Gastroesophageal sphincter (tissue), 4 donors: ENCODE measurements around the gene BAZ2B. TPM values are rescaled to one million over a fixed set of nuclear protein-coding genes. Genes with fewer than 3 reads are reported as not detected.
"Not testable (repeated sequence)": the region's sequence is repeated elsewhere in the genome, so short reads cannot be mapped to it uniquely, and the experiment has no call there.

Experiments used
- ATAC-seq: fragments of 150-250 bp; one replicate; pipeline ENCODE4 v1.9.1; 2016; ENCODE audit warnings: mild to moderate bottlenecking, moderate library complexity
- H3K27ac ChIP-seq, 4 donors: fragments of 200-600 bp; sonication (generic) in 3 of 4; 1 replicate in 3 of 4; 2 replicates in 1 of 4; pipeline ENCODE4 v1.5.1; 2016 to 2019
- H3K27me3 ChIP-seq: fragments of 200-600 bp; sonication (generic); one replicate; pipeline ENCODE4 v1.5.1; 2019
- H3K36me3 ChIP-seq, 2 donors: fragments of 200-600 bp; sonication (generic); one replicate each; pipeline ENCODE4 v1.5.1; 2019; ENCODE audit warnings: control low read depth in 1 of 2
- H3K4me1 ChIP-seq, 3 donors: fragments of 200-600 bp; sonication (generic); 1 replicate in 2 of 3; 2 replicates in 1 of 3; pipeline ENCODE4 v1.5.1; 2016 to 2019; ENCODE audit warnings: control low read depth in 2 of 3
- H3K4me3 ChIP-seq, 2 donors: fragments of 200-600 bp; sonication (generic); one replicate each; pipeline ENCODE4 v1.5.1; 2019; ENCODE audit warnings: mild to moderate bottlenecking in 1 of 2, moderate library complexity in 1 of 2
- H3K9me3 ChIP-seq, 3 donors: fragments of 200-600 bp; sonication (generic); one replicate each; pipeline ENCODE4 v1.5.1; 2017 to 2019; ENCODE audit warnings: control low read depth in 2 of 3
- EP300 ChIP-seq: sonication (generic); formaldehyde crosslinking; IDR thresholded peaks from one replicate; pipeline ENCODE4 v1.6.1; 2017; ENCODE audit warnings: antibody characterized with exemption, mild to moderate bottlenecking
- POLR2A ChIP-seq, 2 donors: fragments of 450-650 bp; IDR thresholded peaks; one replicate each; pipeline ENCODE4 v1.6.1; 2017; ENCODE audit warnings: antibody characterized with exemption in 2 of 2, mild to moderate bottlenecking in 2 of 2, moderate library complexity in 1 of 2
- POLR2AphosphoS5 ChIP-seq: sonication (generic); formaldehyde crosslinking; IDR thresholded peaks from one replicate; pipeline ENCODE4 v1.6.1; 2017; ENCODE audit warnings: antibody characterized with exemption
- WGBS, 2 donors: methylation state at CpG; one replicate each; pipeline ENCODE4 v1.1.5; 2018; ENCODE audit warnings: low coverage in 1 of 2; 5-methylcytosine and 5-hydroxymethylcytosine counted together
- total RNA-seq, 4 donors: library from RNA; depleted of rRNA; stranded (reverse); fragments of >200 nt; gene quantifications; one replicate each; pipeline ENCODE4 v1.1.0, GENCODE V29; 2016
- TF ChIP-seq, protein P1 (sequence below), 4 experiments: fragments of 200-600 bp in 2 of 4; fragments of 450-650 bp in 2 of 4; sonication (generic) in 1 of 4; IDR thresholded peaks; one replicate each; pipeline ENCODE4 v1.5.1; 2017 to 2019; ENCODE audit warnings: antibody characterized with exemption in 4 of 4, mild to moderate bottlenecking in 2 of 4, moderate library complexity in 2 of 4

Gene BAZ2B
- total RNA-seq, 4 donors from 2014 or later, result 77.9 to 198 (median 113) TPM

DNA sequence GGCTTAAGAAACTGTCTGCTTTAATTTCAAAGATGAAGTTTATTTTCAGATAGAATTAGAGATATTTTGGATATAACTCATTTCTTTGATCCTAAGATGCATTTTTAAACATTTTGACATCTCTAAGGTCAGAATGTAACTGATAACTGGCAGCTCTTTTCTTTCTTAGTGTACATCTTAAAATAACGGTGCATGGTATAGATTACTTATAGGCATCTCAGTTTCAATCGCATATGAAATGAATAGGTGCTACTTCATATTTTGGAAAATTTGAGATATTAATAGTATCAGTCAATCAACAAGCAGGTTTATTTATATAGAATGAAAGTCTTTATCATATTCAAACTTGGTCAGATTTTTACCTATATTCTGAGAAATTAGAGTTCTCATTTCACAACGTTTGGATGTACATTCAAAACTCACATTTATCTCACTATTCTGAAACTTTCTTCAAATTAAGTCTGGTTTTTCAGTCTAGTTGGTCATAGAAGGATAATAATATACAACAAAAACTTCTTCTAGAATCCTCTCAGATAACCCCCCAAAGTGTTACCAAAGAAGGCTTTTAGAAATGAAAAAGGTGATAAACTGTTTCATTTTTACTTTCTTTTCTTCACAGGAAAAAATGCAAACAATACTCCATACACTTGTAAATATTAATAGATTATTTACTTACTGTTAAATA lies 207.1 kb downstream of the BAZ2B start:
- Histone ChIP-seq H3K4me3 (no peak overlapping the region), H3K36me3 (peaks cover 0 to 80% of the 10 kb centered on the region in 2 donors), H3K4me1 (no peaks in the 10 kb centered on the region), H3K27me3 (no peaks in the 10 kb centered on the region), H3K27ac (no peak overlapping the region), H3K9me3 (no peaks in the 10 kb centered on the region)
- 74 to 87% methylated on average over 3 of the region's 3 CpGs for WGBS, 2 donors
- no peak for ATAC-seq
- TF ChIP-seq EP300, result no peak
- TF ChIP-seq POLR2AphosphoS5, result no peak
- no peak for TF ChIP-seq POLR2A (IDR thresholded peaks at IDR 0.05)
- TF ChIP-seq, protein P1, sequence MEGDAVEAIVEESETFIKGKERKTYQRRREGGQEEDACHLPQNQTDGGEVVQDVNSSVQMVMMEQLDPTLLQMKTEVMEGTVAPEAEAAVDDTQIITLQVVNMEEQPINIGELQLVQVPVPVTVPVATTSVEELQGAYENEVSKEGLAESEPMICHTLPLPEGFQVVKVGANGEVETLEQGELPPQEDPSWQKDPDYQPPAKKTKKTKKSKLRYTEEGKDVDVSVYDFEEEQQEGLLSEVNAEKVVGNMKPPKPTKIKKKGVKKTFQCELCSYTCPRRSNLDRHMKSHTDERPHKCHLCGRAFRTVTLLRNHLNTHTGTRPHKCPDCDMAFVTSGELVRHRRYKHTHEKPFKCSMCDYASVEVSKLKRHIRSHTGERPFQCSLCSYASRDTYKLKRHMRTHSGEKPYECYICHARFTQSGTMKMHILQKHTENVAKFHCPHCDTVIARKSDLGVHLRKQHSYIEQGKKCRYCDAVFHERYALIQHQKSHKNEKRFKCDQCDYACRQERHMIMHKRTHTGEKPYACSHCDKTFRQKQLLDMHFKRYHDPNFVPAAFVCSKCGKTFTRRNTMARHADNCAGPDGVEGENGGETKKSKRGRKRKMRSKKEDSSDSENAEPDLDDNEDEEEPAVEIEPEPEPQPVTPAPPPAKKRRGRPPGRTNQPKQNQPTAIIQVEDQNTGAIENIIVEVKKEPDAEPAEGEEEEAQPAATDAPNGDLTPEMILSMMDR (IDR thresholded peaks at IDR 0.05), result no peak

- Histone ChIP-seq H3K9me3 (no peaks in the 10 kb centered on the region), H3K36me3 (peaks cover 0 to 63% of the 10 kb centered on the region in 2 donors), H3K4me3 (no peak overlapping the region), H3K27me3 (no peaks in the 10 kb centered on the region), H3K27ac (no peak overlapping the region), H3K4me1 (no peaks in the 10 kb centered on the region)
- no peak for ATAC-seq
- TF ChIP-seq EP300, result no peak
- no peak for TF ChIP-seq POLR2AphosphoS5
- TF ChIP-seq POLR2A (IDR thresholded peaks at IDR 0.05), result no peak
- TF ChIP-seq, protein P1 (IDR thresholded peaks at IDR 0.05), result no peak
- 88 to 95% methylated on average over 2 of the region's 2 CpGs for WGBS, 2 donors
Measured at GRCh38 chr2:159402790-159403189, 213.6 kb downstream of the BAZ2B start.

GRCh38 chr2:159402160-159402559 lies 214.2 kb downstream of the BAZ2B start:
- H3K27ac ChIP-seq, H3K4me3 ChIP-seq, H3K4me1 ChIP-seq, H3K27me3 ChIP-seq, ATAC-seq, H3K9me3 ChIP-seq: not testable (repeated sequence)
- WGBS, 2 donors, result 100% methylated on average over 2 of the region's 5 CpGs; no CpG with 5 or more reads in 1 of the 2 donors
- peaks cover 0 to 61% of the 10 kb centered on the region in 2 donors for H3K36me3 ChIP-seq

DNA sequence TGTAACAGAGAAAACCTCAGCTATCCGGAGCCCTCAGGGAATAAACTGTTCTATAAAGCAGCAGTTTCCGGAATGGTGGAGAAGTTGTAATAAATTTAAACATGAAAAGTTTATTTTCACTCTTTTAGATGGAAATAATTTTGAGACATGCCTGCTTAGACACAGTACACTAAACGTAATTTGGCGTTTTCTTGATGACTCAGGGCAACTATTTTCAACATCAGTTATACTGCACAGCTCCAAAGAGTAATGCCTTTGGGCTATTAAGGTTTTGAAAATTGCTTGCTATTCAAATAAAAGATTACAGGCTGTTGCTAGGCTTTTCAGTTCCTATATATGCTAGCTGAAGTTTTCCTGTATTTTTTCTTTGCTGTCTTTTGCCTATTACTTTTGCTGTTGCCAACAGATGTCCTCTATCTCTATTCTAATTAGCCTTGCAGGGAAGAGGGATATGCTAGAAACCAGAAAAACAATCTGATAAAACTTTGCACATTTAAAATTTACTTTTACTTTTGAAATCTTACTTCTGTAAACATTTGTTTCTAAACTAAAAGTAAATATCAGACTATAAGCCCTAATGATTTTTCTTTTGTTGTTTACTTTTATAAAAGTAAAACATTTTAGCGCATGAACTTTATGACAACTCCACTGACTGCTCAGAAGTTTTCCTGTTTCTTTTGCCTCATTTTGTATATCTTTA lies 216.5 kb downstream of the BAZ2B start:
- H3K36me3 ChIP-seq, result peaks cover 0 to 57% of the 10 kb centered on the region in 2 donors
- H3K4me3 ChIP-seq, result no peak overlapping the region
- no peak for TF ChIP-seq EP300
- TF ChIP-seq, protein P1 (IDR thresholded peaks at IDR 0.05), result no peak
- TF ChIP-seq POLR2AphosphoS5, result no peak
- TF ChIP-seq POLR2A (IDR thresholded peaks at IDR 0.05), result no peak
- H3K27ac ChIP-seq, result no peak overlapping the region
- H3K27me3 ChIP-seq, result no peaks in the 10 kb centered on the region
- no peaks in the 10 kb centered on the region for H3K9me3 ChIP-seq
- no peak for ATAC-seq
- H3K4me1 ChIP-seq, result no peaks in the 10 kb centered on the region
- WGBS, 2 donors, result 63 to 76% methylated on average over 5 of the region's 5 CpGs

DNA sequence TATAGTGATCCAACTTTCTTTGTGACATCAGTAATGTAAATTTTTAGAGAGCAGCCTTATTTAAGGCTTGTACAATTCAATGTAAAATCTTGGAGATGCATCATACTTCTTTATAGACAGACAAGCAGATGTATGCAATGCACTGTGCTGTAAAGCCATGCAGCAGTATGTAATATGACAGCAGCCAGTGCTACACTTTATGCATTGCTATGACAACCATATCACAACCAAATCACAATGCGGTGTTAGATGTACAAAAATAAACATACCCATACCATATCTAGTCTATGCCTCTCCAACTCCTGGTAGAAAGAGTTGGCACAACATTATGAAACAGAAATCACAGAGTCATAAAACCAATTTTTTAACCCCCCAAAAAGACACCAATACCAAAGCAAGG lies 219.5 kb downstream of the BAZ2B start:
- Histone ChIP-seq H3K27ac (no peak overlapping the region), H3K27me3 (no peaks in the 10 kb centered on the region), H3K36me3 (peaks cover 0 to 57% of the 10 kb centered on the region in 2 donors), H3K4me3 (no peak overlapping the region), H3K9me3 (no peaks in the 10 kb centered on the region), H3K4me1 (no peaks in the 10 kb centered on the region)
- 64 to 88% methylated on average over 1 of the region's 1 CpG for WGBS, 2 donors
- TF ChIP-seq POLR2AphosphoS5 (no peak), EP300 (no peak), POLR2A (IDR thresholded peaks at IDR 0.05) (no peak)
- TF ChIP-seq, protein P1 (IDR thresholded peaks at IDR 0.05), result no peak
- no peak for ATAC-seq
